ENCODE data around the gene TMEM205. TPM values are rescaled to one million over a fixed set of nuclear protein-coding genes. Genes with fewer than 3 reads are reported as not detected.

TMEM205 gene
- total RNA-seq, 1 experiment from 2014 or later: 82.0 TPM

DNA sequence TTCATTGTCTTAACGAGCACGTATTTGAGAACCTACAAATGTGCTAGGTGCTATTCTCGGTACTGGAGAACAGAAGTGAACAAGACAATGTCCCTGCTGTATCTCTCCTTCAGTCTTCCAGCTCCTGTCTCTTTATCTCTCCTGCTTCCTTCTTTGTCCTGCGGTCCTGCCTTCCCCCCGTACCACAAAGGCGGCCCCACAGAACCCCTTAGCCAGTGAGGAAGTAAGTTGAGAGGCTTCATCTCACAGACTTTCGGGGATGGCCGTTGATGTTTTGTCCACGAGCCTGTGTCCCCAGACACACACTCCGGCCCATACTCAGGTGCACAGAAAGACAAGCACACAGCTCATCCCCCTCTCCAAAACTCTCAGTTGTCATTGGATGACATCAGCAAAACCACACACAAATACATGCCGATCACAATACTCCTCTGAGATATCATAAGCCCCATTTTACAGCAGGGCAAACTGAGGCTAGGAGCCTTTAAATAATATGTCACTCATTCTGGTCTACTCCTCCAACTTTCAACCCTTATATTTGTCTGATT lies 27.9 kb upstream of the TMEM205 start:
- Mint-ChIP-seq H3K4me1 (ENCODE audit: low read depth, unreplicated experiment) (peaks cover 9% of the 10 kb centered on the region), H3K4me3 (ENCODE audit: low read depth, unreplicated experiment) (no peak overlapping the region), H3K27ac (ENCODE audit: unreplicated experiment) (no peak overlapping the region), H3K36me3 (ENCODE audit: insufficient read depth, unreplicated experiment) (peaks cover 10% of the 10 kb centered on the region), H3K27me3 (ENCODE audit: unreplicated experiment) (no peaks in the 10 kb centered on the region), H3K9me3 (ENCODE audit: low read depth, unreplicated experiment) (no peaks in the 10 kb centered on the region)
- BruUV-seq (replicated peaks): no TSS peak
- CTCF ChIA-PET: interaction anchor here (1.4 to 1.7 kb wide), 3 partner anchors 9 to 80 kb away, joined by 6 to 18 read pairs (median 6); no protein-coding TSS in a partner anchor
- intact Hi-C loops (cut with micrococcal nuclease; ENCODE audit: unreplicated experiment): loop anchor here (10.0 kb wide), 1 partner anchor 49 kb away; no protein-coding TSS in a partner anchor
- TF ChIP-seq CTCF (IDR thresholded peaks at IDR 0.05; ENCODE audit: unreplicated experiment): no peak
- no peak for DNase-seq

GRCh38 chr19:11373166-11373884 lies 27.3 kb upstream of the TMEM205 start:
- Mint-ChIP-seq H3K4me3 (ENCODE audit: low read depth, unreplicated experiment) (no peak overlapping the region), H3K36me3 (ENCODE audit: insufficient read depth, unreplicated experiment) (peaks cover 5% of the 10 kb centered on the region), H3K27ac (ENCODE audit: unreplicated experiment) (no peak overlapping the region), H3K9me3 (ENCODE audit: low read depth, unreplicated experiment) (no peaks in the 10 kb centered on the region), H3K27me3 (ENCODE audit: unreplicated experiment) (no peaks in the 10 kb centered on the region), H3K4me1 (ENCODE audit: low read depth, unreplicated experiment) (peaks cover 9% of the 10 kb centered on the region)
- no TSS peak for BruUV-seq (replicated peaks)
- intact Hi-C loops (cut with micrococcal nuclease; ENCODE audit: unreplicated experiment): loop anchor here (10.0 kb wide), 1 partner anchor 49 kb away; no protein-coding TSS in a partner anchor
- CTCF ChIA-PET: no interaction called here
- no peak for TF ChIP-seq CTCF (IDR thresholded peaks at IDR 0.05; ENCODE audit: unreplicated experiment)
- no peak for DNase-seq

GRCh38 chr19:11370744-11371143 lies 24.7 kb upstream of the TMEM205 start:
- Mint-ChIP-seq H3K27me3 (ENCODE audit: unreplicated experiment) (no peaks in the 10 kb centered on the region), H3K9me3 (ENCODE audit: low read depth, unreplicated experiment) (no peaks in the 10 kb centered on the region), H3K27ac (ENCODE audit: unreplicated experiment) (no peak overlapping the region), H3K4me3 (ENCODE audit: low read depth, unreplicated experiment) (no peak overlapping the region), H3K4me1 (ENCODE audit: low read depth, unreplicated experiment) (no peaks in the 10 kb centered on the region), H3K36me3 (ENCODE audit: insufficient read depth, unreplicated experiment) (no peaks in the 10 kb centered on the region)
- CTCF ChIA-PET: no interaction called here
- no TSS peak for BruUV-seq (replicated peaks)
- TF ChIP-seq CTCF (IDR thresholded peaks at IDR 0.05; ENCODE audit: unreplicated experiment): no peak
- intact Hi-C loops (cut with micrococcal nuclease; ENCODE audit: unreplicated experiment): loop anchor here (10.0 kb wide), 1 partner anchor 46 kb away; no protein-coding TSS in a partner anchor
- DNase-seq: no peak

DNA sequence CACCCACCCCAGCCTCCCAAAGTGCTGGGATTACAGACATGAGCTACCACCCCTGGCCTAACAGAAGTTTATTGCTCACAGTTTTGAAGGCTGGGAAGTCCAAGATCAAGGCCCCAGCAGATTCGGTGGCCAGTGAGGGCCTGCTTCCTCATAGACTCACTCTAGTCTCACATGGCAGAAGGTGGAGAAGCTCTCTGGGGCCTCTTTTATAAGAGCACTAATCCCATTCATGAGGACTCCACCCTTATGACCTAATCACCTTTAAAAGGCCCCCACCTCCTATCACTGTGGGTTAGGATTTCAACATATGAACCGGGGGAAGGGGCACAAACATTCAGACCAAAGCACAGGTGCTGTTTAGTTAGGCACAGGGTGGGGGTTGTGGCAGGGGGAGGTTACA lies 21.5 kb upstream of the TMEM205 start:
- H3K4me3 Mint-ChIP-seq (ENCODE audit: low read depth, unreplicated experiment): no peak overlapping the region
- CTCF ChIA-PET: no interaction called here
- H3K27ac Mint-ChIP-seq (ENCODE audit: unreplicated experiment): no peak overlapping the region
- H3K27me3 Mint-ChIP-seq (ENCODE audit: unreplicated experiment): no peaks in the 10 kb centered on the region
- TF ChIP-seq CTCF (IDR thresholded peaks at IDR 0.05; ENCODE audit: unreplicated experiment): no peak
- H3K4me1 Mint-ChIP-seq (ENCODE audit: low read depth, unreplicated experiment): no peaks in the 10 kb centered on the region
- DNase-seq: no peak
- intact Hi-C loops (cut with micrococcal nuclease; ENCODE audit: unreplicated experiment): no loop called here
- no TSS peak for BruUV-seq (replicated peaks)
- no peaks in the 10 kb centered on the region for H3K9me3 Mint-ChIP-seq (ENCODE audit: low read depth, unreplicated experiment)
- H3K36me3 Mint-ChIP-seq (ENCODE audit: insufficient read depth, unreplicated experiment): peaks cover under 1% of the 10 kb centered on the region

Measured in Calu3 (cell line).